Smooth muscle cell (in vitro differentiated cells): ENCODE data around the gene MAFB. TPM values are rescaled to one million over a fixed set of nuclear protein-coding genes. Genes with fewer than 3 reads are reported as not detected.

Experiments
- DNase-seq: peaks from one replicate; lab custom pipeline; 2025; ENCODE audit not compliant: unreplicated experiment; lab: John Stamatoyannopoulos, UW
- H2AFZ ChIP-seq: fragments of 200-600 bp; sonication (generic); 2 replicates; pipeline ENCODE4 v1.6.0; 2016; ENCODE audit warnings: antibody characterized with exemption, low read depth, mild to moderate bottlenecking
- H3F3A ChIP-seq: fragments of 200-600 bp; sonication (generic); 2 replicates; pipeline ENCODE4 v1.6.0; 2017; ENCODE audit warnings: antibody characterized with exemption, low read depth
- H3K27ac ChIP-seq: fragments of 200-600 bp; sonication (generic); 2 replicates; pipeline ENCODE4 v1.5.1; 2016; ENCODE audit warnings: low read depth, mild to moderate bottlenecking
- H3K27me3 ChIP-seq: fragments of 200-600 bp; sonication (generic); 2 replicates; pipeline ENCODE4 v1.6.1; 2016; ENCODE audit warnings: low read depth, mild to moderate bottlenecking
- H3K36me3 ChIP-seq: fragments of 200-600 bp; sonication (generic); 2 replicates; pipeline ENCODE4 v1.5.1; 2016; ENCODE audit warnings: low read depth
- H3K4me1 ChIP-seq: fragments of 200-600 bp; sonication (generic); 2 replicates; pipeline ENCODE4 v1.5.1; 2016; ENCODE audit warnings: low read depth
- H3K4me2 ChIP-seq: fragments of 200-600 bp; sonication (generic); 2 replicates; pipeline ENCODE4 v1.6.0; 2016; ENCODE audit warnings: mild to moderate bottlenecking
- H3K4me3 ChIP-seq: fragments of 200-600 bp; sonication (generic); 2 replicates; pipeline ENCODE4 v1.5.1; 2016; ENCODE audit warnings: mild to moderate bottlenecking
- H3K79me2 ChIP-seq: fragments of 200-600 bp; sonication (generic); 2 replicates; pipeline ENCODE4 v1.6.0; 2016; ENCODE audit warnings: low read depth, mild to moderate bottlenecking
- H3K9ac ChIP-seq: fragments of 200-600 bp; sonication (generic); 2 replicates; pipeline ENCODE4 v1.6.0; 2016; ENCODE audit warnings: low read depth
- H3K9me3 ChIP-seq: fragments of 200-600 bp; sonication (generic); replicated peaks from 2 replicates; pipeline ENCODE4 v1.5.1; 2016; ENCODE audit warnings: low read depth
- H4K20me1 ChIP-seq: fragments of 200-600 bp; sonication (generic); 2 replicates; pipeline ENCODE4 v1.6.0; 2016; ENCODE audit warnings: low read depth
- WGBS: methylation state at CpG from one replicate; pipeline ENCODE4 v1.1.7; 2016; ENCODE audit warnings: low lambda C conversion rate; 5-methylcytosine and 5-hydroxymethylcytosine counted together
- polyA plus RNA-seq: library from polyadenylated mRNA; unstranded; fragments of >200 nt; fragmentation: Nextera tagmentation; extraction: Ambion mirVana; gene quantifications from 2 replicates; pipeline ENCODE4 v1.2.1, GENCODE V29; 2016
- total RNA-seq: library from RNA; depleted of rRNA; stranded (reverse); fragments of >200 nt; gene quantifications from 2 replicates; pipeline ENCODE4 v1.2.3, GENCODE V29; 2014
- TF ChIP-seq, protein P1 (sequence below): fragments of 200-600 bp; sonication (generic); IDR thresholded peaks from 2 replicates; pipeline ENCODE4 v1.5.1; 2017; ENCODE audit warnings: borderline replicate concordance, mild to moderate bottlenecking, antibody characterized with exemption; ENCODE audit not compliant: insufficient read depth, poor library complexity, severe bottlenecking

The MAFB gene
- total and polyA plus RNA-seq, 2 experiments from 2014 or later: 14.4 to 15.7 TPM

DNA sequence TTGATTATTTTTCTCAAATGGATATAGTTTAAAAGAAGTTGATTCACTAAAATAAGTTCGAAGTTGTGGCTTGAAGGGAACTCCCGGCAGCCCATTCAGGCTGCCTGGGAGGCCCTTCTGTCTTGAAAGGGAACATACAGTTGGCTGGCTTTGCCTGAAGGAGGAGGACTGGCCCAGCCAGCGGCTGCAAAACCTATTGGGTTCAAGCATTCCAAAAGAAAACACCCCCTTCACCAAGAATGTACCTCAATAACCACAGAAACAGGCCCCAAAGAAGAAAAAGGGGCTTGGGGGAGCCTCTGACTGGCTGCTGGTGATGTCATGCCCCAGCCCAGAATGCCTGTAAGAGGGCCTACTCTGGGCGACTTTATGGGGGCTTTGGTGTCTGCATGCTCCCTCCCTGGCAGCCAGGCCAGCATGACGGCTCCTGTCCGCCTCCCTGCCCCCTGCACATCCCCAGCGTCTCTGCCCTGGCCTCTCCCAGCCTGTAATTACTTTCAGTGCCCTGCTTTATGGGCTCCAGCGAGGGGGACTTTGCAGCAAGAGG is 36.5 kb downstream of the MAFB start:
- peaks cover 12% of the 10 kb centered on the region for H3K4me1 ChIP-seq
- peak overlapping the region; percentile 34 for H2AFZ ChIP-seq
- H4K20me1 ChIP-seq: no peaks in the 10 kb centered on the region
- DNase-seq: no peak
- TF ChIP-seq, protein P1, sequence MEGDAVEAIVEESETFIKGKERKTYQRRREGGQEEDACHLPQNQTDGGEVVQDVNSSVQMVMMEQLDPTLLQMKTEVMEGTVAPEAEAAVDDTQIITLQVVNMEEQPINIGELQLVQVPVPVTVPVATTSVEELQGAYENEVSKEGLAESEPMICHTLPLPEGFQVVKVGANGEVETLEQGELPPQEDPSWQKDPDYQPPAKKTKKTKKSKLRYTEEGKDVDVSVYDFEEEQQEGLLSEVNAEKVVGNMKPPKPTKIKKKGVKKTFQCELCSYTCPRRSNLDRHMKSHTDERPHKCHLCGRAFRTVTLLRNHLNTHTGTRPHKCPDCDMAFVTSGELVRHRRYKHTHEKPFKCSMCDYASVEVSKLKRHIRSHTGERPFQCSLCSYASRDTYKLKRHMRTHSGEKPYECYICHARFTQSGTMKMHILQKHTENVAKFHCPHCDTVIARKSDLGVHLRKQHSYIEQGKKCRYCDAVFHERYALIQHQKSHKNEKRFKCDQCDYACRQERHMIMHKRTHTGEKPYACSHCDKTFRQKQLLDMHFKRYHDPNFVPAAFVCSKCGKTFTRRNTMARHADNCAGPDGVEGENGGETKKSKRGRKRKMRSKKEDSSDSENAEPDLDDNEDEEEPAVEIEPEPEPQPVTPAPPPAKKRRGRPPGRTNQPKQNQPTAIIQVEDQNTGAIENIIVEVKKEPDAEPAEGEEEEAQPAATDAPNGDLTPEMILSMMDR: no peak
- no peak overlapping the region for H3K4me3 ChIP-seq
- H3K4me2 ChIP-seq: peak overlapping the region; percentile 75
- H3K27me3 ChIP-seq: no peaks in the 10 kb centered on the region
- H3K9ac ChIP-seq: peak overlapping the region; percentile 51
- H3K36me3 ChIP-seq: no peaks in the 10 kb centered on the region
- H3K9me3 ChIP-seq: no peaks in the 10 kb centered on the region
- H3F3A ChIP-seq: no peaks in the 10 kb centered on the region
- H3K27ac ChIP-seq: peak overlapping the region; percentile 55
- 23% methylated on average over 8 of the region's 8 CpGs for WGBS
- H3K79me2 ChIP-seq: no peaks in the 10 kb centered on the region

DNA sequence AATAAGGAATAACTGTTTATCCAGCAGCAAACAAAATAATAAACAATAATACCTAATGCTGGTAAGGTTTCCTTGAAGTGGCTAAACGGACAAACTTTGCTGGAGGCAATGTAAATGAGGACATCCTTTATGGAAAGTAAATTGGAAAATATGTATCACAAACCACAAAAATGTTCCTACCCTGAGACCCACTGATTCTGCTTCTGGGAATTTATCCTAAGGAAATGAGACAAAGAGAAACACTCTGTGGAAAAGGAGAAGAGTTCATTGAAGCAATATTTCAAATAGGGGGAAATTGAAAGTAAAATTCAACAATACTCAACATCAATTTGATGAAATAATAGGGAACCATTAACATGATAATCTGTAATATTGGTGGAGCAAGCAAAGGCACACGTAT is 37.9 kb downstream of the MAFB start:
- peak overlapping the region; percentile 4 for H3K9ac ChIP-seq
- no peaks in the 10 kb centered on the region for H3K79me2 ChIP-seq
- H3K4me1 ChIP-seq: peaks cover 18% of the 10 kb centered on the region
- H3K36me3 ChIP-seq: no peaks in the 10 kb centered on the region
- no peaks in the 10 kb centered on the region for H3K27me3 ChIP-seq
- 42% methylated on average over 2 of the region's 2 CpGs for WGBS
- TF ChIP-seq, protein P1: no peak
- H2AFZ ChIP-seq: no peak overlapping the region
- no peaks in the 10 kb centered on the region for H4K20me1 ChIP-seq
- H3K4me2 ChIP-seq: peak overlapping the region; percentile 75
- H3K4me3 ChIP-seq: no peak overlapping the region
- DNase-seq: no peak
- H3K9me3 ChIP-seq: no peaks in the 10 kb centered on the region
- H3F3A ChIP-seq: no peaks in the 10 kb centered on the region
- H3K27ac ChIP-seq: peak overlapping the region; percentile 55

DNA sequence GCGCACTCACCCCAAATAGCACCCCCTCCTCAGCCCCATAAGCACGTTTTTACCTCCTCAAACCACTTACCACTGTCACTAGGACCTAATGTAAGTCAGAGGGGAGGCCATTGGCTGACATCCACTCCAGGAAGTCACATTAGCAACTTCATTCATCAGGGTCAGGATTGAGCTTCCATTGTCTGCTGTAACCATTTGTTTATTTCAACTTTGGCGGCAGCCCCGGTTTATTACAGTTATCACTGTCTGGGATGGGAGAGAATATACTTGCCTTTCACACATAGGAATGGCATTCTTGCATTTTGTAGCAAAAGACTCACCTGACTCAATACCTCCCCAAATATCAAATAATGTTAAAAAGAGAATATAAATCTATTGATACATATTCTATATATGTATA is 38.3 kb downstream of the MAFB start:
- Histone ChIP-seq H3K4me2 (peak overlapping the region; percentile 75), H4K20me1 (no peaks in the 10 kb centered on the region), H3K79me2 (no peaks in the 10 kb centered on the region), H2AFZ (no peak overlapping the region), H3K36me3 (no peaks in the 10 kb centered on the region), H3K4me1 (peaks cover 20% of the 10 kb centered on the region), H3K4me3 (no peak overlapping the region), H3F3A (no peaks in the 10 kb centered on the region), H3K9ac (no peak overlapping the region), H3K27ac (peak overlapping the region; percentile 55), H3K9me3 (no peaks in the 10 kb centered on the region), H3K27me3 (no peaks in the 10 kb centered on the region)
- TF ChIP-seq, protein P1: no peak
- 45% methylated on average over 4 of the region's 4 CpGs for WGBS
- no peak for DNase-seq
